NCI-H345 treated with DMSO at 0.1 percent for 48 hours (cell line): Measurements from ENCODE around the gene THAP7.

Experiments used
- DNase-seq: peaks from one replicate; lab custom pipeline; 2025; ENCODE audit not compliant: unreplicated experiment; lab: John Stamatoyannopoulos, UW

The THAP7 gene

GRCh38 chr22:21031545-21032036, 29.7 kb upstream of the THAP7 start:
- no peak for DNase-seq

- DNase-seq = no peak
These were observed 29.0 kb upstream of the THAP7 start for GRCh38 chr22:21030621-21031544.

- DNase-seq = no peak
These were observed 28.1 kb upstream of the THAP7 start for GRCh38 chr22:21030032-21030431.

GRCh38 chr22:21029486-21030025, 27.6 kb upstream of the THAP7 start:
- no peak for DNase-seq

- no peak for DNase-seq
These were observed 26.6 kb upstream of the THAP7 start for GRCh38 chr22:21028277-21029251.

- no peak for DNase-seq
These were observed 25.1 kb upstream of the THAP7 start for GRCh38 chr22:21026783-21027692.

- DNase-seq = no peak
These were observed 24.1 kb upstream of the THAP7 start for GRCh38 chr22:21025763-21026755.

GRCh38 chr22:21025266-21025665, 23.3 kb upstream of the THAP7 start:
- no peak for DNase-seq

- no peak for DNase-seq
These were observed 21.2 kb upstream of the THAP7 start for GRCh38 chr22:21022955-21023614.

- DNase-seq = no peak
These were observed 20.6 kb upstream of the THAP7 start for GRCh38 chr22:21022507-21022906.

GRCh38 chr22:21020802-21021429, 19.0 kb upstream of the THAP7 start:
- DNase-seq = no peak

GRCh38 chr22:21018314-21018713, 16.4 kb upstream of the THAP7 start:
- no peak for DNase-seq

GRCh38 chr22:21016644-21017420, 14.9 kb upstream of the THAP7 start:
- no peak for DNase-seq

GRCh38 chr22:21015466-21016006, 13.6 kb upstream of the THAP7 start:
- no peak for DNase-seq

GRCh38 chr22:21014726-21015465, 13.0 kb upstream of the THAP7 start, which contains the start of gene P2RX6:
Gene P2RX6 (plus strand): TSS chr22:21015165. CDS start chr22:21015175, 10 bp downstream.
- no peak for DNase-seq

- peak; percentile 79 for DNase-seq
These were observed 12.3 kb upstream of the THAP7 start for GRCh38 chr22:21014202-21014725.
